ENCODE results near the gene MRM1. TPM values are rescaled to one million over a fixed set of nuclear protein-coding genes. Genes with fewer than 3 reads are reported as not detected.

Gene MRM1, protein sequence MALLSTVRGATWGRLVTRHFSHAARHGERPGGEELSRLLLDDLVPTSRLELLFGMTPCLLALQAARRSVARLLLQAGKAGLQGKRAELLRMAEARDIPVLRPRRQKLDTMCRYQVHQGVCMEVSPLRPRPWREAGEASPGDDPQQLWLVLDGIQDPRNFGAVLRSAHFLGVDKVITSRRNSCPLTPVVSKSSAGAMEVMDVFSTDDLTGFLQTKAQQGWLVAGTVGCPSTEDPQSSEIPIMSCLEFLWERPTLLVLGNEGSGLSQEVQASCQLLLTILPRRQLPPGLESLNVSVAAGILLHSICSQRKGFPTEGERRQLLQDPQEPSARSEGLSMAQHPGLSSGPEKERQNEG
- polyA plus RNA-seq, result 1 to 10 TPM; 3.3 to 6.0 (median 5.4) TPM

DNA sequence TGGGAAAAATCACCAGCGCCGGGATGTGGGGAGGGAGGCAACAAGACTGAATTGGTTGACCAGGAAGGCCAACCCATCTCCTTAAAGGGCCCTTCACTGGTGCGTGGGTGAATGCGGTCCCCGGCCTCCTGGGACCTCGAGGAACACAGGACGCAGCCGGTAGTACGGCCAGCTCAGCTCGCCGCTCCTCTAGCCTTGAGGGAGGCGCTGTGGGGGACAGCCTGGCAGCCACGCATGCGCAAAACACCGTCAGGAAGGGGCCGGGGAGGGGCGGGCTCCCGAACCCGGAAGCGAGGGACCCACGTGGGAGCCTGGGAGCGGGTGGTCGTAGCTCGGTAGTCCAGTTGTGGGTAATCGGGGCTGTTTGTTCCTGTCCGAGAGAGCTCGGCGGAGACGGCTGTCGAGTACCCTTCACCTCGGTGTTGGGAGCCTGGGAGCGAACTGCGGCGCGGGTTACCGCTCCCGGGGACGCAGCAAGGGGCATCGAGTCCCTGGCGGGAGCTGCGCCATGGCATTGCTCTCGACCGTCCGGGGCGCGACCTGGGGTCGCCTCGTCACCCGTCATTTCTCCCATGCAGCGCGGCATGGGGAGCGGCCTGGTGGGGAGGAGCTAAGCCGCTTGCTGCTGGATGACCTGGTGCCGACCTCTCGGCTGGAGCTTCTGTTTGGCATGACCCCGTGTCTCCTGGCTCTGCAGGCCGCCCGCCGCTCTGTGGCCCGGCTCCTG, at the start of gene MRM1:
MRM1 (plus strand) TSS at position 281 of the 727 bp plus-strand sequence; CDS start at position 509, 228 bp downstream.
- no peak within 1 kb of the TSS for H3K27ac ChIP-seq (ENCODE audit: low read depth, low read length)
- WGBS, 3 donors, result 0 to 1% (median 1%) methylated on average over 53 to 60 of the region's 60 CpGs

DNA sequence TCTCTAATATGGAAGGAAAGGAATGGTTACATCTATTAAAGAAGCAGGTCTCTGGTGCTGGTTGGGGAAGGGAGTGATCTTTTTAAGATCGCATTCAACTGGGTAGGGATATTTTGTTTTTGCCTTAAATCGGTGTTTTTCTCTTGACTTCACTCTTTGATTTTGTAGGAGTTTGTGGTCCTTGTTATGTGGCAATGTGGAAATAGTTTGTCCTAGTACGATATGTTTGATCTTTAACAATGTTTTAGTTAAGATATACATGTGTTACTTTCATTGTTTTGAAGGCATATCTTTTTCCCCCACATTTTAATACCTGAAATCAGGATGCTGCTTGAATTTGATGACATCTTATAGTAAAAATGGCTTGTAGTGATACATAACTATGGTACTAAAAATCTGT, 47.9 kb upstream of the MRM1 start:
- 81 to 94% (median 88%) methylated on average over 3 of the region's 3 CpGs for WGBS, 3 donors
- no peak overlapping the region for H3K27ac ChIP-seq (ENCODE audit: low read depth, low read length)

DNA sequence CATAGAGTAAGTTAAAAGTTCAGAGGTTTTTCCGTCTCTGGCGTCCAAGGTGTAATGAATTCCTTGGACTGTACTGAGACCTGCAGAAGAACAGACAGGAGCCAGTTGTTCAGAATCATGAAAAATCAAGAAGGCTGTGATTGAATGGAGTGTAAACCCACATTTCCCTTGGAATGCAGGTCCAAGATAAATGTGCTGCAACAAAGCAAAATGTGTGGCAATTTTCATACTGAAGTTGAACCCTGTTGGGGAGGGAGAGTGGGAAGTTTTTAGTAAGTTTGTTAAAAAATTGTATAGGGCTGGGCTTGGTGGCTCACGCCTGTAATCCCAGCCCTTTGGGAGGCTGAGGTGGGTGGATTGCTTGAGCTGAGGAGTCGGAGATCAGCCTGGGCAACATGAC, 35.3 kb upstream of the MRM1 start:
- no peak overlapping the region for H3K27ac ChIP-seq (ENCODE audit: low read depth, low read length)
- WGBS, 3 donors, result 89 to 94% (median 90%) methylated on average over 4 of the region's 4 CpGs

DNA sequence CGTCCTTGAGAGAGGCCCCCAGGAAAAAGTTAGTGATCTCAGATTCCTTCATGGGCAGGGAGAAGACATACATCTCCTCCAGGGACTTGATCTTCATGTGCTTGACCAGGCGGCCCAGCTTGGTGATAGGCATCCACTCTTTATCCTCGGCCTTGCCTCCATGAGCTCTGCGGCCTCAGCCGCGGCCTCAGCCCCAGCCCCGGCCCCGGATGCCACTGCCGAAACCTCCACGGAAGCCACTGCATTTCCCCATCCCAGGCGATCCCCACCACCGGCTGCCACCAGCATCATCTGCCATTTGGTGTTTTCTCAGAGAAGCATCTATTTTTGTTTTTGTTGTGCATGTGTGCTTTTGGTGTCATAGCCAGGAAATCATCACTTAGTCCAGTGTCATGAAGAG, 26.4 kb upstream of the MRM1 start:
- H3K27ac ChIP-seq (ENCODE audit: low read depth, low read length), result no peak overlapping the region
- 92 to 95% (median 92%) methylated on average over 12 of the region's 12 CpGs for WGBS, 3 donors

DNA sequence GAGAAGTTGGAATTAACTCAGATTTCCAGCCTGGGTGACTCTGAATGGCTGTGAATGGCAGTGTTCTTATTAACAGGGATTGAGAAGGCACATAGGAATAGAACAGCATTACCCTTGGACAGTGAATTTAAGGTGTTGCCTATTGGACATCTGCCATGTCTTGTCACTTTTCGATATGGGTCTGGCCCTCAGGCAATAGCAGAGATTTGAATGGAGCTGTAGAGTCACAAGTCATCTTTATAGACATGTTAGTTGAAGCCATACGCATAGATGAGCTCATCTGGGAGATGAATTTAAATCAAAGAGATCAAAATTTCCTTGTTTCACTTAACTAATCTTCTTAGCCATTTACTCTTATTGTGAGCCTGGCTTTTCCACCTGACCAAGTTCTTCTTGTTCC, 24.6 kb upstream of the MRM1 start:
- WGBS, 3 donors, result 67 to 90% (median 83%) methylated on average over 2 of the region's 2 CpGs

DNA sequence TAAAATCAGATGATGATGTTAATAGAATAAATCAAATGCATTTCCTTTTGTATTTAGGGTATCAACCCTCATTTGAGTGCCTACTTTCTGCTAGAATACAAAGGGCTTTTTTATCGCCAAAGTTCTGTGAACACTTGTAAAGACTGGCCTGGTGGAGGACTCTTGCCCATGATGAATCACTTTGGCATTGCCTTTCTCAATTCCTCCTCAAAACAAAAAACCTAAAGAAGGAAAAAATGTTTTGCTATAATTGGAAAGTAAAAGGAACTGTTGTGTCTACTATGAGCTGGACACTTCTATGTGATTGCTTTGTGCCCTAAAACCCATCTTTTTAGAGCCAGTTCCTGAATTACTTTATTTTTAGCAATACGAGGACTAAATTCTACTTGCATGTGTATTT, 22.7 kb upstream of the MRM1 start:
- 95 to 98% (median 96%) methylated on average over 2 of the region's 2 CpGs for WGBS, 3 donors
- no peak overlapping the region for H3K27ac ChIP-seq (ENCODE audit: low read depth, low read length)

More for the DNA sequence above, 24.6 kb upstream of the MRM1 start:
- H3K27ac ChIP-seq (ENCODE audit: low read depth, low read length), result no peak overlapping the region

DNA sequence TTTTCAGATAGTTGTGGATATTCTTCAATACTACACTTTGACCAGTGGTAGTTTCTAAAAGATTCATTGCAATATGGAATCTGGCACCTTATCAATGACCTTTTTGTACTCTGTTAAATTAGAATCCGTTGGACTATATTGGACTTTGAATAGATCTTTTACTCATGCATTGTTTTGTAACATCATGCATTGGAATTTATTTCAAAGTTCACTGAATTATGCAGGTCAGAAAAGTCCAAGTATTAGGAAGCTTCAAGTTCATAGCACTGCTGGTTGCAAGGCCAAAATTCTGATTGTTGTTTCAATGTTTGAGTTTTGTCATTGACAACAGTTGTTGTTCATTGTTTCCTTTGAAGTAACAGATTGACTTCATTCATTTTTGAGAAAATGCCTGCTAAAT, 17.6 kb upstream of the MRM1 start:
- 40 to 75% (median 75%) methylated on average over 1 of the region's 1 CpG for WGBS, 3 donors
- H3K27ac ChIP-seq (ENCODE audit: low read depth, low read length), result no peak overlapping the region

DNA sequence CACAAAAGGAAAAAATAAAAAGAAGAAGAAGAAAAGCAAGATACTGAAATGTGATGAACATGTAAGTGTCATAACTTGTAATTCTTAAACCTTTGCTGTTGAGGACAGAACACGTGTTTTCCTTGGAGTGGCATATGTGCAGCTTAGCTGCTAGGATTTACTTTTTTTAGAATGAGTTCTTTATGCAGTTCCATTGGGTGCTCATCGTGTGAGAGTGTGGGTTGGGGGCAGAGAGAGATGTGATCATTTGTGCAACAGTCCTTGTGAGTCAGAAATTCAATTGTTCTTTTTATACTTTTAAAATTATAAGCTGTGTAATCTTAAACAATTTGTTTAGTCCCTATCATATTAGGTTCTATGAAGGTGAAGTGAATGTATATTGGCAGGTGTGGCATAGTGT, 15.2 kb upstream of the MRM1 start:
- 91 to 98% (median 95%) methylated on average over 2 of the region's 2 CpGs for WGBS, 3 donors
- H3K27ac ChIP-seq (ENCODE audit: low read depth, low read length), result no peak overlapping the region

DNA sequence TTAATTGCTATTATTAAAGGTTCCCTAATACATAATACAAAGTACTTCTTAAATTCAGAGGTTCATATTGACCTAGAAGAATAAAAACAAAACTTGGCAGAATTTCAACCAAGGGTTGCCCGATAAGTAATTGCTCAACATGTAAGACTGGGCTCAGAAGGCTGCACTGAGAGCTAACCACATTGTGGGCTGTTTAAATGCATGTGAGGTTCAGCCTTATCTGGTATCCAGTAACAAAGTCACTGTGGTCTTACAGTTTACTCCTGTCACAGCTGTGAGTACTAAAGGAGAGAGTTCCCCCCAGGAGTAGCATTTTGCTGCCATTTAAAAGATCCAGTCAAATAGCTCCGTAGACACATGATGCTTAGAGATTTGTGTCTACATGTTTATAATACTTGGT, 11.3 kb upstream of the MRM1 start:
- 45 to 62% (median 53%) methylated on average over 2 of the region's 2 CpGs for WGBS, 3 donors
- H3K27ac ChIP-seq (ENCODE audit: low read depth, low read length), result no peak overlapping the region

DNA sequence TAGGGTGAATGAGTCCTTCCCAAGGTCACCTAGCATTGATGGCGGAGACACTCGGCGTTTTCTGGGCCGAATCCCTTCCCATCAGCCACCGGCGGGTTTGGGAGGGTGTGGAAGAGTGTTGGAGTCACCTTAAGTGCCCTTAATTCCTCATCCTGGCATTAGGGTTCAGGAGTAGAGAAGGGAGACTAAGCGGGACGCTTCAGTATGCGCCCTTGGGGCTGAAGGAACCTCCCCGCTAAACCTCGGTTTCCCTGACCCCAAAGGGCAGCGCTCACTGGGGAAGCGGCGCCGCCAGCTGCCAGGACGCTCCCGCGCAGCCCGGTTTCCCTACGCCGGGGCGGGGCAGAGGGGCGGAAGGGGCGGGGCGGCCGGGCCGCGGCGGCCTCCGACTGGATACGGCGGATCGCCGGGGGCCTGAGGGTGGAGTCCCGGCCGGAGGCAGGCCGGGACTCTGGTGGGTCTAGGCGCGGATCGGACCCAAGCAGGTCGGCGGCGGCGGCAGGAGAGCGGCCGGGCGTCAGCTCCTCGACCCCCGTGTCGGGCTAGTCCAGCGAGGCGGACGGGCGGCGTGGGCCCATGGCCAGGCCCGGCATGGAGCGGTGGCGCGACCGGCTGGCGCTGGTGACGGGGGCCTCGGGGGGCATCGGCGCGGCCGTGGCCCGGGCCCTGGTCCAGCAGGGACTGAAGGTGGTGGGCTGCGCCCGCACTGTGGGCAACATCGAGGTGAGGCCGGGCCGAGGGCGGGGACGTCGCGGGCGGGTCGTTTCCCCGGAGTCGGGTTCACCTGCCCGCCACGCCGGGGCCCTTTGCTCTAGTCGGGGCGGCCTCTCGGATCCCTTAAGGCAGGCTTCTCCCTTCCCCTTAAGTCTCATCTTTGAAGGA, 9.7 kb upstream of the MRM1 start, which contains the start of gene DHRS11:
DHRS11 (plus strand) TSS at position 446 of the 882 bp plus-strand sequence; CDS start at position 577, 131 bp downstream.
- 1 to 2% (median 2%) methylated on average over 70 to 87 of the region's 87 CpGs for WGBS, 3 donors

DNA sequence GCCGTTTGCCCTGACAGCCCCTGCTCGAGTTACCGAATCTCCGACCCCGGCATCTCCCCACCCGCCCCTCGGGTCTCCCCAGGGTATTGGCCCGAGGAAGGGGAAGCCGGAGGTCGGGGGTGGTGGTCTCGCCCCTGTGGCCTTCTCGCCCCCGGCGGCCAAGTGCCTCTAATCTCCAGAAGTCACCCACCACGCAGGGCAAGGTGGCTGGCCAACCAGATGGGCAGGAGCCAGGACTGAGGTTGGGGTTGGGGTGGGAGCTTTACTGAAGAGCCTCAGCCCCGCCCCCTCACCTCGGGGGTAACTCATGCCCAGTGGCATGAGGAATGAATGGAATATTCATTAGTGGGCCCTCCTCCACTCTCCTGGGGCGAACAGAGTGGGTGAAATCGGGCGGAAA, 9.1 kb upstream of the MRM1 start:
- no peak overlapping the region for H3K27ac ChIP-seq (ENCODE audit: low read depth, low read length)
- 1 to 4% (median 3%) methylated on average over 20 of the region's 20 CpGs for WGBS, 3 donors

More for the DNA sequence above, 9.7 kb upstream of the MRM1 start, which contains the start of gene DHRS11:
- H3K27ac ChIP-seq (ENCODE audit: low read depth, low read length), result no peak within 1 kb of the TSS

DNA sequence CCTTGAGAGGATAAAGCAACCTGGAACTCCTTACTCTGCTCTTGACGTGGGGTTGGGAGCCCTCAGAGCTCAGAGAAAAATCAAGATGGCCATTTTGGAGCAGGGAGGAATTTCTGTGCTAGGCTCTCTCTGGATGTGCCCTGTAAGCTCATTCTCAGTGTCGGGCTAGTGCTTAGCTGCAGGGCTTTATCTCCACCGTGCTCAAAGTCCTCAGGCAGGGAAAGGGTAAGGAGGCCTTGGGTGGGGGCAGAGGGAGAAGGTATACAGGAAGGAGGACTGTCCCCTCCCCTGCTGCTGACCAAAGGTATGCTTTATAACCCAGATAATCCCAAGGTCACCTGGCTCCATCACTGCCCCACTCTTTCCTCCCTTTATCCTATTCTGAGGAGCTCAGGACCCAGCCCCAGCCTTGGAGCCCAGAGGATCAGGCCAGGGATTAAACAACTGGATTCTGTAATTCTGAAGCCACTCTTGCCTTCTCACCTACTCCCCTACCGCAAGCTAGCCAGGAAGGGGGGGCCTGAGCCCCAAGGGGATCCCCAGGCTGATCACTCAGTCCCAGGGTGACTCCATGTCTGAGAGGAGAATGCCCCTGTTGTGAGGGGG, 8.6 kb upstream of the MRM1 start:
- no peak overlapping the region for H3K27ac ChIP-seq (ENCODE audit: low read depth, low read length)
- 26 to 53% (median 46%) methylated on average over 4 of the region's 4 CpGs for WGBS, 3 donors

DNA sequence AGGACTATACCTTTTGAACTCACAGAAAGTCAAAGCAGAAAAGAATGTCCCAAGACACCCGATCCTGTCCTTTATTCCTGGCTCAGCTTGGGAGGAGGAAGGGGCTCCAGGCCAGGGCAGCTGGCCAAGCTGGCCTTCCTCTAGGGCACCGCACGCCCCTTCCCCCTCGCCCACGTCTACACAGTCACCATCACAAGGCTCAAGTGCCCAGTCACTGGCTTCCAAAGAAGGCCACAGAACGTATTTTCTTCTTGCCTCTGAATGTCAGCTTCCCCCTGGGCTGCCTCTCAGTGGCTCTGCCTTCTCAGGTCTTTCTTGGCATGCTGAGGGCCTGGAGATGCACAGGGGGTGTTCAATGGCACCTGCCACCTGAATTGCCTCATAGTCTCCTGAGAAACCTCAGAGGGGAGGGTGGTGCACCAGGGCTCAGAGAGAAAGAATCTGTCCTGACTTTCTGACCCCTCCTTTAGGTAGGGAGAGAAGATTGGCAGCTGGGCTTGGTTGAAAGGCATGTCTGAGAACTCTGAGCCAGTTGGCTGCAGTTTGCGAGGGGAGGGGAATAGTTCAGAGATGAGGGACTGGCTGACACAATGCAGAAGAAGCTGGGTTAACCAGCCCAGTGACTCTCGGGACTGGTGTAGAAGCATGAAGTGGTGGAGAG, 7.6 kb upstream of the MRM1 start:
- H3K27ac ChIP-seq (ENCODE audit: low read depth, low read length), result no peak overlapping the region
- 79 to 86% (median 79%) methylated on average over 8 of the region's 8 CpGs for WGBS, 3 donors

DNA sequence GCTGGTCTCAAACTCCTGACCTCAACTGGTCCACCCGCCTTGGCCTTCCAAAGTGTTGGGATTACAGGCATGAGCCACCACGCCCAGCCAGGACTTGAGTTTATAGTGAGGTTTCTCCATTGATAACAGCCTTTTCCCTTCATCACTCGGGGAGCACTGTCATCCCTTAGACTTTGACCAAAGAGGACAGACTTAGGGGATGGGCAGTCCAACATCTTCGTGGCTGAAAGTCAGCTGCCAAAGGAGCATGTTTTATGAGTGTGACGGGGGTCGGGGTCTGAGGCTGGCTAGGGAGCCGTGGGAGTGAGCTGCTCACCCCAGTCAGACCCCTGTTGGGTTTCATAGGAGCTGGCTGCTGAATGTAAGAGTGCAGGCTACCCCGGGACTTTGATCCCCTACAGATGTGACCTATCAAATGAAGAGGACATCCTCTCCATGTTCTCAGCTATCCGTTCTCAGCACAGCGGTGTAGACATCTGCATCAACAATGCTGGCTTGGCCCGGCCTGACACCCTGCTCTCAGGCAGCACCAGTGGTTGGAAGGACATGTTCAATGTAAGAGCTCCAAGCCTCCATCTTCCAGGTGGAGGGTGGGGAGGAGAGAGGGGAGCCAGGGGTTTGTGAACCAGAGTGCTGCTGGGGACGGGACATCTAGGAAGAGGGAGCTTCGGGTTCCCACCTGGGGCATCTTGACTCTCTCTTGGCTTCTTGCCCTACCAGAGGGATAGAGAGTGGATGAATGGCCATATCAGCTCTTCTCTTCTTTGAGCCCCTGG, 6.6 kb upstream of the MRM1 start:
- 82 to 93% (median 84%) methylated on average over 13 of the region's 13 CpGs for WGBS, 3 donors
- H3K27ac ChIP-seq (ENCODE audit: low read depth, low read length), result no peak overlapping the region

DNA sequence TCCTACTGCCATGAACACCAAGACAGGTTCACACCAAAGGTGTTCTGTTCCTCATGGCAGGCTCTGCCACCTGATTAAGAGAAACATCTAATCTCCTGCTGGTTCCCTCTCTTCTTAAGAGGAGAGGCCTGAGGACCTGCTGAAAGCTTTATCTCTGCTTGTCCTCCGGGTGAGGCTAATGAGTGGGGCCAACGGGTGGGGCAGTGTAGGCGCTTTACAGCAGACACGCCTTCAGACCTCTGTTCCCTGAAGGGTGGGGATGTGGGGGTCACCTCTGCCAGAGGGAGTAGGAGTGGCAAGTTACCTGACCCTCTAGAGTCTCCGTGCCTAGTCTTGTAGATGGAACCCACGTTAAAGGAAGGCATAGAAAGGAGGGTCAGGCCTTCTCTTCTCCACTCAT, 4.2 kb upstream of the MRM1 start:
- no peak overlapping the region for H3K27ac ChIP-seq (ENCODE audit: low read depth, low read length)
- WGBS, 3 donors, result 84 to 86% (median 86%) methylated on average over 6 of the region's 6 CpGs

DNA sequence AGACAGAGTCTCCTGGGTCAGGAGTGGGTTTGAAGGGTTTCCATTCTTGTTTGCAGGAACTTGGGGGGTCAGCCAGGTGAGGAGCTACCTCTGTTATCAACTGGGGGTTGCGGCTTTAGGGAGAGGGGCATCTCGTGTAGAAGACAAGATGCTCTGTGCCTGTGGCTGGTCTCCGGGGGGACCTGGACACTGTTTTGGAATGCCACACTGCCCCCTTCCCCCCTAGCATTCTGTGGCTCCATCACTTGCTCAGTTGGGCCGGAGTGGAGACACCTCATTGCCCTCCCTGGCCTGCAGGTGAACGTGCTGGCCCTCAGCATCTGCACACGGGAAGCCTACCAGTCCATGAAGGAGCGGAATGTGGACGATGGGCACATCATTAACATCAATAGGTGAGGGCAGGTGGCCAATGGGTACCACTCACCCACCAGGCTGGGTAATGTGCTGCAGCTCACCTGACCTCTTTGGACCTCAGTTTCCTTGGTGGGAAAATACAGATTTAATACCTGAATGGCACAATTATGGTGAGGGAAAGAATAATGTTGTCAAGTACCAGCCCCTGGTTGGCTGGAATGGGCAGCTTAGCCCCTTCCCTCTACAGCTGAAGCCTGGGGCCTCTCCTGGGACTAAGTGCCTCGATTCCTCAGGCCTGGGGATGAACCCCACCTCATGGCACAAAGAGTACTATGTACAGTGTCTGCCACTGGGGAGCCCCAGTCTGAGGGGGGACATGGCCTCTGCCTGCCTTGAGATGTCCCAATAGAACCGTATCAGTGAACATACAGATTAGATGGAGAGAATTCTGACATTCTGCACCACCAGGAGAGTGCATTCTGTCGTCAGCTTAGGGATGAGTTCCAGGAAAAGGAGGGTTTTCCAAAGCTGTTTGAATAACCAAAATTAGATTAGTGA, 3.3 kb upstream of the MRM1 start:
- WGBS, 3 donors, result 89 to 91% (median 91%) methylated on average over 11 of the region's 11 CpGs
- no peak overlapping the region for H3K27ac ChIP-seq (ENCODE audit: low read depth, low read length)
